HG03469 (cell line): ENCODE results near the gene PHB1.
"Not testable (repeated sequence)": the region's sequence is repeated elsewhere in the genome, so short reads cannot be mapped to it uniquely, and the experiment has no call there.

ENCODE experiments used
- ATAC-seq: cut with Tn5 transposase; IDR thresholded peaks from one replicate; pipeline ENCODE4 v1.9.1; 2021; ENCODE audit warnings: mild to moderate bottlenecking, moderate library complexity, moderate number of reproducible peaks; ENCODE audit not compliant: unreplicated experiment

The PHB1 gene

GRCh38 chr17:49406421-49407061, 8.1 kb downstream of the PHB1 start:
- no peak for ATAC-seq

DNA sequence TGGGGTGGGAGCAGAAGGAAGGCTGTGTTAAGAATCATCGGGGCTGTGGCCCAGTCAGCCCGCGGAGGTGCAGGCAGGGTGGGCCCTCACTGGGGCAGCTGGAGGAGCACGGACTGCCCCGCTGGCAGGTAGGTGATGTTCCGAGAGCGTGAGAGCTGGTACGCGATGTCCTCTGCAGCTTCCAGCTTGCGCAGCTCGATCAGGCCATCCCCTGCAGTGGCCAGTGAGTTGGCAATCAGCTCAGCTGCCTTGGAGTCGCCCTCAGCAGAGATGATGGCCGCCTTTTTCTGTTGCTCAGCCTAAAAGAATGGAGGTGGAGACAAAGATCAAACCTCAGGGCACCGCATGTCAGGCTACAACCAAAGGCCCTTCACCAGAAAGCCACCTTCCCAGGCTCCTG, 9.8 kb downstream of the PHB1 start:
- ATAC-seq, result no peak

DNA sequence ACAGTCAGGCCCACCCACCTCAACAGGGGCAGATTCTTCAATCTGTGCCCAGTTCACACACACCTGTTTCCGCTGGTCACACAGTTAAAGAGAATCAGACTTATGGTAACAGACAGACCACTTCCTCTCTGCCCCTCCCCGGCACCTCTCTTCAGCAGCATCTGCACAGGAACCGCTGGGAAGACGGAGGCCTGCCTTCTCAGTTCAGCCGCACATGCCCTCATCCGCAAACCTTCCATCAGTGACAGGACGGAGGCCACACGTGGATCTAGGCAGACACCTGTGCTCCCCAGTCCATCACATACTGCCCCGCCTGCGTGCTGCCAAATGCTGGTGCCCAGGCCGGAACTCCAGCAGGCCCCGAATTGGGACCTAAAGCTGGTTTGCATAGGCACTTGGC, 10.3 kb downstream of the PHB1 start:
- no peak for ATAC-seq

- no peak for ATAC-seq
These were observed 11.0 kb downstream of the PHB1 start for GRCh38 chr17:49403514-49404289.

DNA sequence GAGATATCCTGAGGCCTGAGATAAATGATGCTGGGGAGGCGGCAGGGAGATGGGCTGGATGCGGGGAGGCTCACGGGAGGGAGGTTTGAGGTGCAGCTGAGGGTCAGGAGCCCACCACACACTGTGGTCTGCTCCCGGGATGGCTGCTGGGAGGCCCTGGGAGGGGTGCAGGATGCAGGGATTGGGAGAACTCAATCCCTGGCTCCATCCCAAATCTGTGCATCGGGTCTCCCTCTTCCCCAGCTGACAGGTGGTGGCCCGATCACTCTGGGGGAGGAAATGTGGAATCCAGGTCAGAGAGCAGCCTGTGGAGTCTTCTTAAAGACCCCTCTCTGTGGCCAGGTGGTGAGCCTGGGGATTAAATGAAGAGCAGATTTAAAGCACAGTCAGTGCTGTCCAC, 12.0 kb downstream of the PHB1 start:
- no peak for ATAC-seq

DNA sequence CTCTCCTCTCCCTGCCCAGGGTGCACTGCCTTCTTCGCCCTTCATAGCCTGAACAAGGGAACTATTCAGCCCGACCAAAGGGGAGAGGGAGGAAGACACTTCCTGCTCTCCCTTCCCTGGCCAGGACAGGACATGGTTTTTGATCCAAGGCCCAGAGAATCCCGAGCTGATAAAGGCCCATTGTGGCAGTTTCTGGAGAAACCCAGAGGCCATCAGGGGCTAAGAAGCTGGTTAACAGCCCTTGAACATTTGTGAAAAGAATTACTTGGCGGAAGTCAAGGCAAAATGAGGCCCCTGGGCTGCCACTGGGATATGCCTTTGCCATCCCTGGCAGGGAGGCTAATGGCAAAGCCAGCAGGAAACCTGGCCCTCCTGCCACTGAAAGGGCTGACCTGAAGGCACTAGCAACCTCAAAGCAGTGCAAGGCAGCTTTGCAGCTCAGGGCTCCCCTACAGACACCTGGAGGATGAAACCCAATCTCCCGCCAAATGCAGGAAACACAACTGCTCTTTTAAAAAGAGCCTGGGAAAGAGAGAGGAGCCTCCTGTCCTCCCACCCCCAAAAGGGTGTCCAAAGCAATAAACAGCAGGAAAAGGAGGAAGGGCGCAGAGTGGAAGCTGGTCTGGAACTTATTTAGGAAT, 12.6 kb downstream of the PHB1 start:
- no peak for ATAC-seq

DNA sequence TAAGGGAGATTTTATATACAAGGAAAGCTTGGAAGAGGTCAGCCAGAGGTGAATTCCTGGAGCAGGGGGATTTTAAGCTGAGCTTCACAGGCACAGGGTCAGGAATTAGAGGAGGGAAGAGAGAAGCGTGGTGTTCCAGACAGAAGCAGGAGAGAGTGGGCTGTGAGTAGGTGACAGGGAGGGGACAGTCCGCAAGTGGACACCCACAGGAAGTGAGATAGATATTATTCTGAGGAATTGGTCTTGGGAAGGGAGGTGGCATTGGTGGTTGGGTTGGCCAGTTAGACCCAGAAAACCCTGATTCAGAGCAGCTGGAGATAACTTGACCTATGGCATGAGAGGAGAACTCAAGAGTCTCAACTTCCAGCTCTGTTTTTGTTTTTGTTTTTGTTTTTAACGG, 14.7 kb downstream of the PHB1 start:
- no peak for ATAC-seq

DNA sequence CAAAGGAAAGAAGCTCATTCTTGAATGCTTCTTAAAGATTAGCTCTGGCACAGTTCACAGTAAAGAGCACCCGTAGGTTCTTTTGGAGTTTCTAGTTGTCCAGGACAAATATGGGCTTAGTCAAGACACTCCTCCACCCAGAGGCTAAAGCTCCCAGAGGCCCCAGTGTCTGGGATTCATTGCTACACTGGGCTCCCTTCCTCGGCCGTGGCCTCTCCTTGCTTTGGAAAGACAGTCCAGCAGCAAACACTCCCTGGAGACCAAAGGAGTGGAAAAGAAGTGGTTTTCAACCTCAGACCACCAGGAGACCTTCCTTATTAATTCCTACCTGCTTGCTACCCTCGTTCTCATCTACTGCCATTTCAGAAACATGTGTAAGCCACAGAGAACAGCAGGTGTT, 17.1 kb downstream of the PHB1 start:
- no peak for ATAC-seq

DNA sequence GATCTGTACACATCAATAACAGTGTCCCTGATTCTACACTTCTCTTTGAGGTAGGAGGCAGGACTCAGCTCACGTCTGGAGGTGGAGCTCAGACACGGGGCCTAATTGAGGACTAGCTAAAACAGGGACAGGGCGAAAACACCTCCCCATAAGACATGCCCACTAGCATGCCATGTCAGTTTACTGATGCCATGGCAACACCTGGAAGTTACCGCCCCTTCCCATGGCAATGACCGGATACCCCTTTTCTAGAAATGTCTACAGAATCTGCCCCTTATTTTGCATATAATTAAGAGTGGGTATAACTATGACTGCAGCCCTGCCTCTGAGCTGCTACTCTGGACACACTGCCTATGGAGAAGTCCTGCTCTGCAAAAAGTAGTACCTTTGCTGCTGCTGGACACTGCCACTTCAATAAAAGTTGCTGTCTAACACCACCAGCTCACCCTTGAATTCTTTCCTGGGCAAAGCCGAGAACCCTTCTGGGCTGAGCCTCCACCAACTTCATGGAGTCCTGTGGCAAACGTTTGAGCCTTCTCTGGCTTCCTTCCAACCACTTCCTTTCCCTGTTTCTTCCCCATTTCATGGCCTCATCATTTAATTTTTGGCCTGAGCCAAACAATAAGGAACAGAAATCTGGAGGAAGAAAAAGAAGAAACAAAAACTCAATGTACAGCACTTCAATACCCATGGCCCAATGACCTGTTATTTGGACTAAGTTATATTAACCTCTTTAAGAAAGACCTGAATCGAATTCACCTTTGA, 21.0 kb downstream of the PHB1 start:
- ATAC-seq, result no peak

- ATAC-seq, result no peak
These were observed 23.9 kb downstream of the PHB1 start for GRCh38 chr17:49390548-49391324.

- not testable (repeated sequence) for ATAC-seq
These were observed 25.0 kb downstream of the PHB1 start for GRCh38 chr17:49389514-49390347.

DNA sequence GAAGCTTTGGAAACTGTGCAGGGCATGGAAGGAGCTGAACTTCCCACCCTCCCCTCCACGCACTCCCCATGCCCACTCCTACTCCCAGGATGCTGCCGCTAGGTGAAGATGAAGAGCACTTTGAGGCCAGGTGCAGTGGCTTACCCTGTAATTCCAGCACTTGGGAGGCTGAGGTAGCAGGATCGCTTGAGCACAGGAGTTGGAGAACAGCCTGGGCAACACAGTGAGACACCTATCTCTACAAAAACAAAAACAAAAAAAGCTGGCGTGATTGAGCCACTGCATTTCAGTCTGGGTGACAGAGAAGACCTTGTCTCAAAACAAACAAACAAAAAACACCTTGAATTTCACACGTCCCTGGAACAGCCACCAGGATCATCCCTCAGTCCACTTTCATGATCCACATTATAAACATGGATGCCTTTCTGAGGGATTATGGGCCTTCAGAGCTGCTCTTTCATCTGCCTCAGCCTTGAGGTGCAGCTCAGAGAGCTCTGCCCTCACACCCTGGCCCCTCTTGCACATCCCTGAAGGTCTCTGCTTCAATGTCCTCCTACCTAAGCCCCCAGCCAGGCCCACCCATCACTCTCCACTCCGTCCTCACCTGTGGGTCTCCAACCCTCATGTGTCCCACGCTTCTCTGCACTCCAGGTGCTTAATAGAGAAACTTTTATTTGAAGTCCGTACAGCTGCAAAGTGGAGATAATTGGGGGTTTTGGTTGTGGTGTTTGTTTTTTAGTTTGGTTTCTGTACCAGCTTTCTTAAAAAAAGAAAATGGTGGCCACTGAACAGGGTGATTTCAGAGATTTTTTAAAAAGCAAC, 25.8 kb downstream of the PHB1 start:
- ATAC-seq, result no peak

DNA sequence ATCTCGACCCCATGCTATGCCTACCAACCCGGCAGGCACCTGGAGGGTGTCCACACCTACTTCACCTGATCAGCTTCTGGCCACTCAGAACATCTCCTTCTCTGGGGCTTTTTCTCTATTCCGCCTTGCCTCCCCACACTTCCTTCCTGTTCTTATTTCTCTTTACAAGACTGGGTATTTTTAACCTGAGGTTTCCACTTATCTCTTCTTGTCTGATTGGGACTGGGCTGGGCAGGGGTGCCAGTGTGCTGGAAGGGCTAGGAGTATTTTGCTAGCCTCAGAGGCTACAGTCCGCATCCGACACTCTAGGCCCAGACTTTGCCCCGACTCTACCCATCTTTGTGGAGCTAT, 26.4 kb downstream of the PHB1 start:
- no peak for ATAC-seq

DNA sequence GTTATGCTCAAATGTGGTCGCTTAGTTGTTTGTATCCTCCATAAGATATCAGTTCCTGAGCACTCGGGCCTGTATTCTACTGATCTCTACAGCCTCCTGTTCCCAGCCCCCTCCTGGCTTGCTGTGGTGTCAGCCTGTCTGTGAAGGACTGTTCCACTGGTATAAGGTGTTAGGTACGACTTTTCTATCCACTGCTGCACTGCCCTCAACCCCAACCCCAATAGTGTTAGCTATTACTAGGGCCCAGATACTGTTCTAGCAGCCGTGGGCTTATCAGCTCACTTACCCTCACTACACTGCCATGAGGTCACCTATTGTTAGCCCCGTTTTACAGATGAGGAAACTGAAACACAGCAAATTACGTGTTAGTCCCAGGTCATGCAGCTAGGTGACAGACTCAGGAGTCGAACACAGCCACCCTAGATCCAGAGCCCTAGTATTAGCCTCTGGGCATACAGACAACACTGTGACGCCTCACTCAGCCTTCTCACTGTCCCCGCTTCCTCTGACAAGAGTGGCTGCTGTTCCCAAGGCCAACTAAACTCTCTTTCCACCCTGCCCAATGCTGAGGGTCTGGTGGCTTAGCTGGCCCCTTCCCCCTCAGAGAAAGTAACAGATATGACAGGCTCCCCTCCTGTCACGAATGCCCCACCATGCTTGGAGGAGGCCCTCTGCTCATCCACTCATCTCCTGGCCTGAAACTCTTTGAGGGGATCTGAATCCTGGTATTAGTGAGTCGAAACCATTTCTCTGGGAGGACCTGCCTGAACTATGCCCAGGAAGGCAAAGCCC, 27.0 kb downstream of the PHB1 start:
- no peak for ATAC-seq

GRCh38 chr17:49386373-49386772, 28.3 kb downstream of the PHB1 start:
- no peak for ATAC-seq

GRCh38 chr17:49384951-49385350, 29.7 kb downstream of the PHB1 start:
- no peak for ATAC-seq

- ATAC-seq, result no peak
These were observed 31.6 kb downstream of the PHB1 start for GRCh38 chr17:49383060-49383459.

- ATAC-seq, result no peak
These were observed 32.1 kb downstream of the PHB1 start for GRCh38 chr17:49382556-49382955.
